ENCODE measurements around the gene UQCC2.

GRCh38 chr6:33696076-33696475 is 15.4 kb downstream of the UQCC2 start:
- TF ChIP-seq CTCF (IDR thresholded peaks at IDR 0.05; ENCODE audit: insufficient read depth, low read length) (no peak), REST (IDR thresholded peaks at IDR 0.05; ENCODE audit: insufficient replicate concordance, low read depth) (no peak), POLR2AphosphoS5 (IDR thresholded peaks at IDR 0.05; ENCODE audit: low read depth) (no peak)

All from HL-60 (cell line).